HAP-1 (cell line): ENCODE data around the gene BTBD3.

ENCODE experiments used
- DNase-seq, 2 experiments: peaks; one replicate each; pipeline ENCODE4 v3.0.0-alpha.2; 2016 to 2020; ENCODE audit warnings: low spot score in 2 of 2
- H3K27me3 ChIP-seq: fragments of 250-450 bp; sonication (Bioruptor Pico); 2 replicates; pipeline ENCODE4 v1.5.1; 2020; ENCODE audit warnings: low read depth, mild to moderate bottlenecking, moderate library complexity
- H3K36me3 ChIP-seq: fragments of 250-450 bp; sonication (Bioruptor Pico); replicated peaks from 2 replicates; pipeline ENCODE4 v1.5.1; 2020; ENCODE audit warnings: mild to moderate bottlenecking
- H3K4me1 ChIP-seq: fragments of 250-450 bp; sonication (Bioruptor Pico); 2 replicates; pipeline ENCODE4 v1.5.1; 2020; ENCODE audit warnings: mild to moderate bottlenecking
- H3K4me3 ChIP-seq: fragments of 250-450 bp; sonication (Bioruptor Pico); 2 replicates; pipeline ENCODE4 v1.5.1; 2020; ENCODE audit warnings: mild to moderate bottlenecking, moderate library complexity
- H3K9me3 ChIP-seq: fragments of 250-450 bp; sonication (Bioruptor Pico); 2 replicates; pipeline ENCODE4 v1.5.1; 2020; ENCODE audit warnings: mild to moderate bottlenecking, moderate library complexity
- in situ Hi-C: fragments of 300-500 bp; cut with MboI; formaldehyde crosslinking; loops from 3 replicates; pipeline ENCODE4 v1.14.3; 2020; ENCODE audit warnings: low sequenced_read_pairs, inconsistent platforms, mixed read lengths

BTBD3 gene

DNA sequence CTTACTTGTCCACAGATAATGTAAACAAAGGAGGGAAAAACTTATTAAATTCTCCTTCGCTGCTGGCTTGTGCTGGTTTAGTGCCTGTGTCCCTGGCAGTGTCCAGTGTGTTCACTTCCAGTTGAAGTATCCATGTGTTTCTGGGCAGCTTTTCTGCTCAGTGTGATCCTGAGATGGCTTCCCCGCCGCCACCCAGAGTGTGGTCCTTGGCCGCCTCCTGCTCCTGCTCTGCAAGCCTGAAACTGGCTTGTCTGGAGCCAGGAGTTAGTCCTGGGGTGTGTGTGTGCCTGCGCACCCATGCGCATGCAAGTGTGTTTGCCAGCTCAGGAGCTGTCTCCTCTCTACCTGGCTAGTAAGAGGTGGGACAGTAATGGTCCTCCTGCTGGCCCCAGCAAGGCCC lies 7.2 kb downstream of the BTBD3 start:
- H3K4me3 ChIP-seq: no peak overlapping the region
- in situ Hi-C loops: loop anchor here (25.0 kb wide), 1 partner anchor 88 kb away; no protein-coding TSS in a partner anchor
- H3K4me1 ChIP-seq: peaks cover 13% of the 10 kb centered on the region
- H3K36me3 ChIP-seq: peaks cover 4% of the 10 kb centered on the region
- H3K27me3 ChIP-seq: no peaks in the 10 kb centered on the region
- no peaks in the 10 kb centered on the region for H3K9me3 ChIP-seq
- DNase-seq: no peak

DNA sequence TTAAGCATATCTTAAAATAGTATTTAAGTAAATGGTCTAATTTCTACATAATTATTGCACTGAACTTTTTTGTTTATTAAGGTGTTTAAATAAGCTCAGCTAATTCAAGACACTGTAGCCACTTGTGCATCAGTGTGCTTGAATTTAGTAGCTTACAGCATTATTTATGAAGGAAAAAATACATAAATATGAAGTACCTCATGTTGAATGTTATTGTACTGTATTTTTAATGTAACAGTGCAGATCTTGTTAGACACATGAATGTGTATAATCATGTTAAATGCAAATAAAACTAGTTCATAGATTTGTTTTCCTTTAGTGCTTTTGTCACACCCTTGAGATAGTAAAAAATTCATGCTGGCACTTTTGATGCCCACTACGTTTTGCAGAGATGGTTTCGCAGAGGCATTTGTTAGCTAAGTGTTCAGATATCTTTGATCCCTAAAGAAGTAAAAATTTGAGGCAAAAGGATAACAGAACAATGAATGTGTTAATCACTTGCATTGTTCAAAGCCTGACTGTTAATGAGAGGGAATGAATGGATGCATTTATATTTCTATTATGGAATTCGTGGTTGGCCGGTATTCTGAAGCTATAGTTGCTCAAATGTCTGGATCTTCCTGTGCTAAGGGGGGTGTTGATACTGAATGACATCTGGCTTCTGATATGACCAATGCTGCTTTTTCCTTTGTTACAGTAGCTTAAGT lies 8.8 kb downstream of the BTBD3 start:
- Histone ChIP-seq H3K9me3 (no peaks in the 10 kb centered on the region), H3K4me1 (peaks cover 13% of the 10 kb centered on the region), H3K4me3 (no peak overlapping the region), H3K27me3 (no peaks in the 10 kb centered on the region), H3K36me3 (peaks cover 4% of the 10 kb centered on the region)
- in situ Hi-C loops: loop anchor here (25.0 kb wide), 1 partner anchor 89 kb away; no protein-coding TSS in a partner anchor
- no peak for DNase-seq

DNA sequence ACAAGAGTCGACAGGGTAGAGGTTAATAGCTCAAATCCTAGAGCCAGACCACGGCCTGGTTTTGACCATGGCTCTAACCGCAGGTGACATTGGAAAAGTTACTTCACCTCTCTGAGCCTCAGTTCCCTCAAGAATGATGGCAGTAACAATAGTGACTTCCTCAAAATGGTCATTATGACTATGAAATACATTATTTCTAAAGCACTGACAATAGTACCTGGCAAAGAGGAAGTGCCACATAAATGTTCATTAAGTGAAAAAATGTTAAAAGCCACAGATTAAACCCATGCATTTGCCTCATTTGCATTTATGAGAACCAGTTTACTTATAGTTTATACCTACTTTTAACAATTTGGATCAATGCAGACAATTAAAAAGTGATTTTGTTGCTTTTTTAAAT lies 12.3 kb downstream of the BTBD3 start:
- Histone ChIP-seq H3K27me3 (no peaks in the 10 kb centered on the region), H3K9me3 (no peaks in the 10 kb centered on the region), H3K4me3 (no peak overlapping the region), H3K4me1 (peaks cover 13% of the 10 kb centered on the region), H3K36me3 (no peaks in the 10 kb centered on the region)
- in situ Hi-C loops: loop anchor here (25.0 kb wide), 1 partner anchor 93 kb away; no protein-coding TSS in a partner anchor
- no peak for DNase-seq

DNA sequence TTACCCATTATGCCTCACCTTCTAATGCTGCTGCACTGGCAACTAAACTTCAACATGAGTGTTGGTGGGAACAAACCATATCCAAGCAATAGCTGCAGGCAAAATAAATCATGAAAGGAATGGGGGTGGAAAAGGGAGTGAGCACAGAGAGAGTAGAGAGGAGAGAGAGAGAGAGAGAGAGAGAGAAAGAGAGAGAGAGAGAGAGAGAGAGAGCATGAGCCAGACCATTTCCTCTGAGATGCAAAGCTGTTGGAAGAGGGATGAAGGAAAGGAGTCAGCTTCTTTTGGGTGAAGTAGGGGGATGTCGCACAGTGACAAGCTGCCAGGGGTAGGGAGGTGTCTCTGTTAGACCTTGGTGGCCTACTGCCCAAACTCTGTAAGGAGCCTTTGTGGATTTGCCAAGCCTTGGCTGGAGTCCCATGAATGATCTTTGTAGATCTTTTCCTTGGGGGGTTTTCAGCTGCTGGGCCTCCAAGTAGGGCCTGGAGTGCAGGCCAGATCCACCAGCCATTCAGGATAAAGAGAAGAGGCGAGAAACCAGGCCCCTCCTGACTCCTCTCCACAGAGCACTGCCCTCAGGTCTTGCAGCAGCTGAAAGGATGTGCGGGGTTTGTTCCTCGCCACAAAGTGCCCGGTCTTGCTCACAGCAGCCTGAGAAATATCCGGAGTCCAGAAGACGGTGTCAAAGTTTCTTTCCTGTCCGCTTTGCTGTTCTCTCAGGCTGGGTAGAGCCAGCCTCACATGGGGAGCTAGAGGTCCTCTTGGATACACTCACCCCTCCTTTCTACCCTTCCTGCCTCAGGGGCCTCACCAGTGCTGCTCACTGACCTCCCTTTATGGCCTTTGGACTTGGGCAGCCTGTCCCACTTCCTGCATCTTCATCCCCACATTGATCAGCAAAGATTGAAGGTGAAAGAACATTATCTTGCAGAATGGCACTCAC lies 17.8 kb downstream of the BTBD3 start:
- Histone ChIP-seq H3K9me3 (no peaks in the 10 kb centered on the region), H3K27me3 (no peaks in the 10 kb centered on the region), H3K4me1 (no peaks in the 10 kb centered on the region), H3K4me3 (no peak overlapping the region), H3K36me3 (no peaks in the 10 kb centered on the region)
- no peak for DNase-seq
- in situ Hi-C loops: loop anchor here (25.0 kb wide), 1 partner anchor 98 kb away; no protein-coding TSS in a partner anchor

DNA sequence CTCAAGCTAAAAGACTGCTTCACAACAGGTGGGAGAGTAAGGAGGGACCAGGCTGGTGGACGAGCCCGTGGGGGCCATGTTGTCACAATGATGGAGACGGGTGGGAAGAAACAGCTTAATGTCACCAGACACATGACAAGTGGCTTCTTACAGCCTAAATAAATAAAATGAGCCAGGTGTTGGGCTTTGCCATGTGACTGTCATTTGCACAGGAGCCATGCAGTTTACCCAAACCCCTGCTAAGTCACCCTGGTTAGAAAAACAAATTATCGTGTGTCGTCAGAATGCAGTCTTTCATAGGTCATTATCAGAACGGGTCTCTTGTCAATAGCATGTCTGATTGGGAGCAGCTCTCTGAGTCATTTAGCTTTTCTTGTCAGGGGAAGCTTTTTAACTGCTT lies 18.5 kb downstream of the BTBD3 start:
- H3K9me3 ChIP-seq: no peaks in the 10 kb centered on the region
- no peak overlapping the region for H3K4me3 ChIP-seq
- in situ Hi-C loops: loop anchor here (25.0 kb wide), 1 partner anchor 99 kb away; no protein-coding TSS in a partner anchor
- no peaks in the 10 kb centered on the region for H3K4me1 ChIP-seq
- DNase-seq: no peak
- H3K36me3 ChIP-seq: no peaks in the 10 kb centered on the region
- no peaks in the 10 kb centered on the region for H3K27me3 ChIP-seq

DNA sequence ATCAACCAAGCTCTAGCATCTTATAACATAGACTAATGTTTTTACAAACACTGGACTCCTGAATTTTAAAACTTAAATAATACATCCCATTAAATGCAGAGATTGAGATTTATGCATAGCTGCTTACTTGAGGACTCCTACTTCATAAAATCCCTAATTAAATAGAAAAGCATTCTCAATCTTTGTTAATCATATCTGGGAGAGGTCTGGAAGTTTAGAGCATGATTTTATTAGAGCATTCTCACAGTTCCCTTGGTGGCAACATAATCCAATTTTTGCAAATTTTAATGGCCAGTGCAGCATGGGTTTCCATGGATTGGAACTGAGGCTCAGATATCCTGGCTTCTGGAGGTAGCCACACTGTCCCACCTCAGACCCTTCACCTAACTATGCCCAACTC lies 19.5 kb downstream of the BTBD3 start:
- DNase-seq: no peak
- no peaks in the 10 kb centered on the region for H3K36me3 ChIP-seq
- no peaks in the 10 kb centered on the region for H3K9me3 ChIP-seq
- H3K27me3 ChIP-seq: no peaks in the 10 kb centered on the region
- no peak overlapping the region for H3K4me3 ChIP-seq
- H3K4me1 ChIP-seq: no peaks in the 10 kb centered on the region
- in situ Hi-C loops: loop anchor here (25.0 kb wide), 1 partner anchor 100 kb away; no protein-coding TSS in a partner anchor

DNA sequence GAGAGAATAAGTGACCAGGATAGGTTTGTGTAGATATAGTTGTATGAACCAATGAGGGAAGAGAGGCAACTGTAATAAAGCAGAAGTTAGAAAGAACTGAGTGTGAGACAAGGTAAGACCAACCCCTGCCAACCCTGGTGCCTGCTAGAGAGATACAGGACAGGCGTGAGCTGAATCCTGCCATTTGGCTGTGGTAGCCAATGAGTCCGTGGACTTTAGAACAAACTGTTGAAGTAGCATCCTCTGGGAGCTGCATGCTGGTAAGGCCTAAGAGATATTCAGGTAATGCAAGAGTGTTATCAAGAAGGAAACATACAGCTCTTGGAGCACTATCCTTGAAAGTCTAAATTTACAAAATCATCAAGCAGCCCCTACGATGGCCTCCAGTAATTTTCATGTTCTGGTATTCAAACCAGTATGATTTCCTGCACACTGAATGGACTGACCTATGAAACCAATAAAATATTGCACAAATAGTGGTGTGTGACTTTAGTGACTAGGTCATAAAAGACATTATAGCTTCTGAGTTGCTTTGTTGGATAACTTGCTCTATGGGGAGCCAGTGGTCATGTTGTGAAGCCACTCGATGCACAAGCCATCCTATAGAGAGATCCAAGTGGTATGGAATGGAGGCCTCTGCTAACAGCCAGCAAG lies 24.0 kb downstream of the BTBD3 start:
- in situ Hi-C loops: loop anchor here (25.0 kb wide), 1 partner anchor 104 kb away; no protein-coding TSS in a partner anchor
- Histone ChIP-seq H3K4me3 (no peak overlapping the region), H3K36me3 (no peaks in the 10 kb centered on the region), H3K27me3 (no peaks in the 10 kb centered on the region), H3K9me3 (no peaks in the 10 kb centered on the region; the same call in 1 of the 2 replicates), H3K4me1 (no peaks in the 10 kb centered on the region)
- DNase-seq: no peak

DNA sequence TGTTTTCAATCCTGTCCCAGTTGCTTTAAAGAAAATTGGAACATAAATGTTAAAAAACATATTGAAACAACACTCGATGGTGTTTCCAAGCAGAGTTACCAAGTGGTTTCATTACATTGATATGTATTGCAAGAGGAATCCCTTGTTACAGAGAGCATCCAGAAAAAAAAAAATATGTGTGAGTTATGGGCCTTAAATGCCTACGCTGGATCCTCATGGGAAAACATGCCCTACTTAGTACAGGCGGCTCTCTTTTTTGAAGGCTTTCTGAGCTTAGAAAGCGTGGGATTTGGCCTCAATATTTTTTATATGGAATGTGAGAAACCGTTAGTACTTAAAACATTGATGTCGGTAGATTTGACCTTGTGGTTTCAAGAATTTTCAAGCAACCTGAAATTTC lies 26.1 kb downstream of the BTBD3 start:
- Histone ChIP-seq H3K9me3 (no peaks in the 10 kb centered on the region; the same call in 1 of the 2 replicates), H3K4me3 (no peak overlapping the region), H3K27me3 (no peaks in the 10 kb centered on the region), H3K36me3 (no peaks in the 10 kb centered on the region), H3K4me1 (no peaks in the 10 kb centered on the region)
- DNase-seq: no peak
- in situ Hi-C loops: loop anchor here (25.0 kb wide), 1 partner anchor 106 kb away; no protein-coding TSS in a partner anchor

DNA sequence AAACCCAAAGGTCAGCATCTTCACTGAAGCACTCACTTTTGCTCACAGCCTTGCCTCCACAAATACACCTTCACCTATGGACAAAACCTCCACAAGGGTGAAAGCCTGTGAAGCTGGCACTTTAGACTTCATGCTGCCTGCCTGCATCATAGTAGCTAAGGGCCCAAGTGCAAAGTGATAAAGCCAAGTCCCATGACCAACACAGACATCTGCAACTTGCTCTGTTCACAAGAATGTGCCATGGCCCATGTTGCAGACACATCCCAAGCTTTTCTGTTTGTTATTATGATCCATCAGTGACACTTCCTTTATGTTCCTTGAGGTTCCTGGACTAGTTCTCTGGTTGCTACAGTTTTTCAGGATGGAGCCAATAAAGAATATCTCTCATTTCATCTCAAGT lies 31.1 kb downstream of the BTBD3 start:
- H3K36me3 ChIP-seq: no peaks in the 10 kb centered on the region
- no peaks in the 10 kb centered on the region; the same call in 1 of the 2 replicates for H3K9me3 ChIP-seq
- no peaks in the 10 kb centered on the region for H3K27me3 ChIP-seq
- no peak overlapping the region for H3K4me3 ChIP-seq
- DNase-seq: no peak
- in situ Hi-C loops: loop anchor here (25.0 kb wide), 1 partner anchor 112 kb away; no protein-coding TSS in a partner anchor
- no peaks in the 10 kb centered on the region for H3K4me1 ChIP-seq

DNA sequence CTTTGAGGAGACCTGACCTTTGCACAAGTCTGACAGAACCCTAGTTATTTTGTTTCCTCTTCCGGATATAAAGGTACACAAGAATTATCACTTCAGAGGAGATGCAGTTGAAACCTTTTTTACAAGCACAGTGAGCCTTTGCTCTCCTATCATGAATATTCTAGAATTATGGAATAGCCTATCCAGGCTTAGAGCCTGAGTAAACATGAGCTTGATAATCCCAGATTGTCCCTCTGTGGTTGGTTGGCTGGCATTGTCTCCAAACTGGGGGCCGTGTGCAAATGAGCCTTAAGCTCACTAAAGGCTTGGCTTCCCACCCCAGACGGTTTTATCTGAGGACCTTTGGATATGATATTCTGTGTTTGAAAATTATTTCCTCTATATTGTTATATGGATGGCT lies 32.0 kb downstream of the BTBD3 start:
- H3K36me3 ChIP-seq: no peaks in the 10 kb centered on the region
- in situ Hi-C loops: loop anchor here (25.0 kb wide), 1 partner anchor 112 kb away; no protein-coding TSS in a partner anchor
- DNase-seq: no peak
- no peaks in the 10 kb centered on the region for H3K4me1 ChIP-seq
- H3K9me3 ChIP-seq: no peaks in the 10 kb centered on the region
- no peaks in the 10 kb centered on the region for H3K27me3 ChIP-seq
- H3K4me3 ChIP-seq: no peak overlapping the region

DNA sequence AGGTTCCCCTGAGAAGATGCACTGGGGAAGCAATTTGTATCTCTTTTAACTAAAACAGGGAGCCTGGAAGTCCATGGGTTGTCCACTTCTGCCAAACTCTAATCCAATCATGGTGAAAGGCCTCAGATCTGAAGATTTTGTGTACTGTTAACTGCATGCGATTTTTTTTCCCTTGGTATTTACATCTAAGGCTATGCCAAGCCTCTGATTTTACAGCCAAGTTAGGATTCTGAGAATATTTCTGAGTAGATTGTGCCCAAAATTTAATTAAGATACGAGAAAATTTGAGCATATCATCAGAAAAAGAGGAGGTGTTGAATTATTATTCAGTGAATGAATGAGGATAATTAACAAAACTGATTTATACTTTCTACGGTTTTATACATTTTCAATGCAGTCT lies 34.0 kb downstream of the BTBD3 start:
- Histone ChIP-seq H3K4me3 (no peak overlapping the region), H3K9me3 (no peaks in the 10 kb centered on the region), H3K36me3 (no peaks in the 10 kb centered on the region), H3K27me3 (no peaks in the 10 kb centered on the region), H3K4me1 (no peaks in the 10 kb centered on the region)
- no peak for DNase-seq
- in situ Hi-C loops: no loop called here

DNA sequence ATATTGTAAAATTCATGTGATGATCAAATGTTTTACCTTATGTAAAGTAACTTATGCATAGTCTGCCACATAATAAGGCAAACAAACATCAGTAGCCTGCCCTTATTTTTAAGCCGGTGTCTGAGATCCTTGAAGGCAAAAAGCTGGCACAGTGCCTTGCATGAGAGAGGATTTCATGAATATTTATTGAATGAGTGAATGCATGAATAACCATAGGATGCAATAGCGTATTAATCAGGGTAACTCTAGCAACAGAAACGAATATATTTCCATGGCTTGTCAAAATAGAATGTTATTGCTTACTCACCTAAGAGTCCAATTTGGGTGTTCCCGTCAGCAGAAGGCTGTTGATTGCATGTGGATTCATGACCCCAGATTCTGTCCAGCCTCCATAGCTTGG lies 34.9 kb downstream of the BTBD3 start:
- Histone ChIP-seq H3K27me3 (no peaks in the 10 kb centered on the region), H3K36me3 (no peaks in the 10 kb centered on the region), H3K9me3 (no peaks in the 10 kb centered on the region), H3K4me3 (no peak overlapping the region), H3K4me1 (no peaks in the 10 kb centered on the region)
- DNase-seq: no peak
- in situ Hi-C loops: no loop called here

DNA sequence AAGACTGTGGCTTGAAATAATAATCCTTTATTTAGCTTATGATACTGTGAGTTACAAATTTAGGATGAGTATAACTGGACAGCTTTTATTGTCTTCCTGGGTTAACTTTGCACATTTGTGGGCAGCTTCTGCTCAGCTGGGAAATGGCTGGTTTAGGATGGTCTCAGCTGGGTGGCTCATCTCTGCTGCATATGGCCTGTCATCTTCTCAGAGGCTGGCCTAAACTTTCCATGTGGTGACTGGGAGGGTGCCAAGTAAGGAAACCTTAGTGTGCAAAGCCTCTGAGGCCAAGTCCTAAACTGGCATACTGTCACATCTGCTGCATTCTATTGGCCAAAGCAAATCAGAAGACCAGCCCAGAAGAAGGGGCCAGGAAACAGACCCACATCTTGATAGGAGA lies 40.2 kb downstream of the BTBD3 start:
- no peak overlapping the region for H3K4me3 ChIP-seq
- DNase-seq: no peak

More for the DNA sequence above, 40.2 kb downstream of the BTBD3 start:
- Histone ChIP-seq H3K4me1 (no peaks in the 10 kb centered on the region), H3K27me3 (no peaks in the 10 kb centered on the region), H3K36me3 (no peaks in the 10 kb centered on the region), H3K9me3 (no peaks in the 10 kb centered on the region)
- in situ Hi-C loops: no loop called here
